Psoas muscle (tissue), 8 donors: ENCODE results near the gene PSRC1. TPM values are rescaled to one million over a fixed set of nuclear protein-coding genes. Genes with fewer than 3 reads are reported as not detected.

Experiments used
- ATAC-seq, 4 donors: fragments of 200-7000 bp; cut with Tn5 transposase; one replicate each; pipeline ENCODE4 v1.9.1; 2020; ENCODE audit warnings: moderate library complexity in 3 of 4, mild to moderate bottlenecking in 2 of 4
- DNase-seq, 2 donors: peaks; one replicate each; pipeline ENCODE4 v3.0.0-alpha.2; 2020
- H3K27ac ChIP-seq: fragments of 200-600 bp; one replicate; pipeline ENCODE4 v1.8.0; 2022
- H3K27me3 ChIP-seq, 3 donors: fragments of 200-600 bp in 1 of 3; one replicate each; pipeline versions ENCODE4 v1.6.1 to v1.8.0; 2013 to 2022; ENCODE audit warnings: low read length in 2 of 3, mild to moderate bottlenecking in 2 of 3, moderate library complexity in 1 of 3; ENCODE audit not compliant: insufficient read depth in 3 of 3
- H3K36me3 ChIP-seq, 2 donors: fragments of 200-600 bp in 1 of 2; one replicate each; pipeline versions ENCODE4 v1.6.1 to v1.8.0; 2013 to 2022; ENCODE audit warnings: low read depth in 1 of 2, mild to moderate bottlenecking in 1 of 2, moderate library complexity in 1 of 2; ENCODE audit not compliant: insufficient read depth in 1 of 2
- H3K4me1 ChIP-seq: fragments of 200-600 bp; one replicate; pipeline ENCODE4 v1.8.0; 2022
- H3K4me3 ChIP-seq: fragments of 200-600 bp; one replicate; pipeline ENCODE4 v1.8.0; 2022; ENCODE audit warnings: mild to moderate bottlenecking
- H3K9me3 ChIP-seq: fragments of 200-600 bp; one replicate; pipeline ENCODE4 v1.8.0; 2022
- WGBS, 3 donors: extraction: QIAGEN DNeasy Blood & Tissue Kit; methylation state at CpG; one replicate each; pipeline versions ENCODE4 v1.1.6 to v1.1.7; 2013; 5-methylcytosine and 5-hydroxymethylcytosine counted together
- intact Hi-C, 2 donors: fragments of 100-400 bp; cut with DNase I; formaldehyde crosslinking; loops; one replicate each; pipeline versions ENCODE4 v1.11.0 to v1.14.2; 2022
- polyA plus RNA-seq, 3 donors: library from polyadenylated mRNA; stranded (reverse); fragments of 200-250 nt; gene quantifications; one replicate each; pipeline ENCODE4 v1.2.3, GENCODE V29; 2013
- total RNA-seq, 4 donors: library from RNA; stranded (reverse); fragmentation: NEBNext Ultra II Directional in 2 of 4; extraction: Animal tissue kit (Norgen Biotek cat#: 25700) in 2 of 4; gene quantifications; one replicate each; pipeline versions ENCODE4 v1.2.1 to v1.2.4, GENCODE V29; 2021 to 2023
- TF ChIP-seq, protein P1 (sequence below): fragments of 200-600 bp; IDR thresholded peaks from one replicate; pipeline ENCODE4 v1.8.0; 2022; ENCODE audit warnings: antibody characterized with exemption
- donor health status: healthy with polysubstance abuse.
- donor health status: DM: no; HTN: no; CAD: no; lungs with moderate emphysema.
- donor health status: Bipolar disorder and iron deficiency.
- donor health status: healthy.
- donor health status: DM: yes; HTN: yes; CAD: no.
- donor health status: DM: no; HTN: no; CAD: no.
- donor health status: DM: no; HTN: no; CAD: no.
- donor health status: DM: yes; HTN: yes; CAD: no.

PSRC1 gene
- total and polyA plus RNA-seq, 7 donors, result 0.14 to 2.0 (median 0.60) TPM

GRCh38 chr1:109299558-109300343 lies 16.8 kb upstream of the PSRC1 start:
- no peaks in the 10 kb centered on the region for H3K36me3 ChIP-seq
- H3K27me3 ChIP-seq, result no peaks in the 10 kb centered on the region

DNA sequence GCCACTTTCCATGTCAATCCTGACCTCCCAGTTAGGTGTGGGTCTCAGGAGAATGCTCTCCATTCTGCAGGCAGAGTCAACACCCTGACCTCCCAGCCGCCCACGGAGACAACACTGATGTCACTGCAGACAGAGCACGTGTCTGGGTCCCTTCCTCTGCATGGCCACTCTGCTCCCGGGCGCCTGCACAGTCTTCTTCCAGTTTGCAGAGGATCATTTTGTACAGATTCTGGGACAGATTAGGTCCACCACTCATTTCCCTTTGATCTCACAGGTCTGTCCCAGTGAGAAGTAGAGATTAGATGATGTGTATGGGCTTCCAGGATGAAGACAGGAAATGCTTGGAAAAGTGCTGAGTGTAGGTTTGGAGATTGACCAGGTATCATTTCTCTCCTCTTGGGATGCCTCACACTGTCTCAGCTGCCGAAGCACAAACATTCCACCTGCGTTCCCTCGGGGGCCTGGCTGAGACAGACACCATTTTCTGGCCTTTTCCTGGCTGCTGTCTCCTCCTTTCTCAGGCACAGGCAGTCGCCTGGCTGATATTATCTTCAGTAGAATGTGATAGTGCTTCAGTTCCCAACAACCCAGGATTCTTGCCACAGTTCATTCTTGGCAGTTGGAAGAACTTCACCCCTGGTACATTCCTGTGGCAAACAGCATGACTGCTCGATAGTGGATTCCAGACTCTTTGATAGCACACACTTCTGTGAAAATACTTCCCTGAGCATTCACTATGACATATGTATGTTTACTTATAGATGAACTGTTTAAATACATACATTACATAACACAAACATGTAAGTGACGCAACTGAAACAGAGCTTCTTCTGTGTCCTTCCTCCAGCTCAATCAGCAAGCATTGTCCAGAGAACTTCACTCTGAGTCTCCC lies 16.0 kb upstream of the PSRC1 start:
- intact Hi-C loops, result loop anchor here in 1 of 2 donors (2.0 to 10.0 kb wide), 2 partner anchors 16 to 56 kb away; no protein-coding TSS in a partner anchor
- H3K4me1 ChIP-seq, result peaks cover 13% of the 10 kb centered on the region
- peak overlapping the region; percentile 61 for H3K27ac ChIP-seq
- WGBS, 3 donors, result 18 to 25% (median 23%) methylated on average over 11 of the region's 11 CpGs
- no peaks in the 10 kb centered on the region for H3K9me3 ChIP-seq
- no peaks in the 10 kb centered on the region for H3K36me3 ChIP-seq
- H3K27me3 ChIP-seq, result no peaks in the 10 kb centered on the region
- H3K4me3 ChIP-seq, result no peak overlapping the region
- ATAC-seq (peak; percentile 27 to 59 (median 40)), DNase-seq (peak; percentile 48 to 63)
- TF ChIP-seq, protein P1, sequence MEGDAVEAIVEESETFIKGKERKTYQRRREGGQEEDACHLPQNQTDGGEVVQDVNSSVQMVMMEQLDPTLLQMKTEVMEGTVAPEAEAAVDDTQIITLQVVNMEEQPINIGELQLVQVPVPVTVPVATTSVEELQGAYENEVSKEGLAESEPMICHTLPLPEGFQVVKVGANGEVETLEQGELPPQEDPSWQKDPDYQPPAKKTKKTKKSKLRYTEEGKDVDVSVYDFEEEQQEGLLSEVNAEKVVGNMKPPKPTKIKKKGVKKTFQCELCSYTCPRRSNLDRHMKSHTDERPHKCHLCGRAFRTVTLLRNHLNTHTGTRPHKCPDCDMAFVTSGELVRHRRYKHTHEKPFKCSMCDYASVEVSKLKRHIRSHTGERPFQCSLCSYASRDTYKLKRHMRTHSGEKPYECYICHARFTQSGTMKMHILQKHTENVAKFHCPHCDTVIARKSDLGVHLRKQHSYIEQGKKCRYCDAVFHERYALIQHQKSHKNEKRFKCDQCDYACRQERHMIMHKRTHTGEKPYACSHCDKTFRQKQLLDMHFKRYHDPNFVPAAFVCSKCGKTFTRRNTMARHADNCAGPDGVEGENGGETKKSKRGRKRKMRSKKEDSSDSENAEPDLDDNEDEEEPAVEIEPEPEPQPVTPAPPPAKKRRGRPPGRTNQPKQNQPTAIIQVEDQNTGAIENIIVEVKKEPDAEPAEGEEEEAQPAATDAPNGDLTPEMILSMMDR, result no peak

More at GRCh38 chr1:109299558-109300343, 16.8 kb upstream of the PSRC1 start:
- peak in 3 of 4 donors; percentile 13 to 35 (median 33) for ATAC-seq
- Histone ChIP-seq H3K4me1 (peaks cover 13% of the 10 kb centered on the region), H3K27ac (peak overlapping the region; percentile 61), H3K4me3 (no peak overlapping the region), H3K9me3 (no peaks in the 10 kb centered on the region)
- intact Hi-C loops, result loop anchor here in 1 of 2 donors (2.0 to 10.0 kb wide), 2 partner anchors 15 to 55 kb away; no protein-coding TSS in a partner anchor
- TF ChIP-seq, protein P1, result no peak
- WGBS, 3 donors, result 40 to 57% (median 46%) methylated on average over 20 of the region's 20 CpGs
- DNase-seq, result peak; percentile 40 to 74

- no peaks in the 10 kb centered on the region for H3K9me3 ChIP-seq
- DNase-seq (no peak), ATAC-seq (no peak)
- H3K27me3 ChIP-seq, result no peaks in the 10 kb centered on the region
- 50 to 67% (median 51%) methylated on average over 16 of the region's 16 CpGs for WGBS, 3 donors
- H3K4me1 ChIP-seq, result peaks cover 13% of the 10 kb centered on the region
- intact Hi-C loops, result loop anchor here in 1 of 2 donors (10.0 kb wide), 1 partner anchor 58 kb away; no protein-coding TSS in a partner anchor
- no peaks in the 10 kb centered on the region for H3K36me3 ChIP-seq
- H3K27ac ChIP-seq, result no peak overlapping the region
- TF ChIP-seq, protein P1, result no peak
- no peak overlapping the region for H3K4me3 ChIP-seq
Observed at GRCh38 chr1:109296782-109297181, 13.8 kb upstream of the PSRC1 start.

DNA sequence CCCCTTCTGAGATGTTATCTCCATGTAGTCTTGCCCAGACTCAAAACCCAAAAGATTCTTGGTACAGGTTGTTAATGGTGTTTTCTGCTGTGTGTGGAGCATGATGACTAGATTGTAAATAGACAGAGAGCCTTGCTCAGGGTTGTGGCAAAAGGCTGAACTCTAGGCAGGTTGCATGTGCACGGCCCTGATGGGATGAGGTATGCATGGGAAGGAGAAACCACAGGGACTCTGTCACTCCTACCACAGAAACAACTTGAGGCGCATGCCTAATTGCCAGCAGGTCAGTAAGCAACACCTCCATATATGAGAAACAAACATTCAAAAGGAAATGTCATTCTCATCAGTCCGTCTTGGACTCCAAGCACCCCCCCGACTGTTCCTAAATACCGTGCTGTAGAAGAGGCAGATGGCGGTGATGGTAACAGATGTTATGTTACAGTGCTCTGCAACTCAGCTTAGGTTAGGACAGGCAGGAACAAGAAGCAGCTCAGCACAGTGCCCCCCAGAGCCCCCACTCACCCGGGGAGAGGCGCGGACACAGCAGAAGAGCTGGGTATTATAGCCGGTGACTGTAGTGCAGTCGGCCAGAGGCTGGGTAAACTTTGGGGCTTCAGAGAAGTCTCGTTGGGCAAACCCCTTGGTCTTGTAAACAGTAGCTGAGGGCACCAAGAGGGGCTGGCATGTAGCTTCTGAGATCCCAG lies 12.9 kb upstream of the PSRC1 start:
- WGBS, 3 donors, result 68 to 76% (median 76%) methylated on average over 12 of the region's 12 CpGs
- intact Hi-C loops, result loop anchor here in 1 of 2 donors (10.0 kb wide), 1 partner anchor 59 kb away; no protein-coding TSS in a partner anchor
- TF ChIP-seq, protein P1, result no peak
- no peaks in the 10 kb centered on the region for H3K27me3 ChIP-seq
- H3K9me3 ChIP-seq, result no peaks in the 10 kb centered on the region
- H3K4me3 ChIP-seq, result no peak overlapping the region
- ATAC-seq (no peak), DNase-seq (no peak)
- H3K27ac ChIP-seq, result no peak overlapping the region
- H3K4me1 ChIP-seq, result peaks cover 13% of the 10 kb centered on the region
- no peaks in the 10 kb centered on the region for H3K36me3 ChIP-seq
